ENCODE results near the gene GPR146. TPM values are rescaled to one million over a fixed set of nuclear protein-coding genes. Genes with fewer than 3 reads are reported as not detected.

Gene GPR146
- total and polyA plus RNA-seq, 2 donors (not counting 1 experiment from before 2014, with no cell fraction given), result 2.2 to 3.3 TPM

GRCh38 chr7:1059200-1060091, 15.1 kb downstream of the GPR146 start:
- no peak overlapping the region for H3K9ac ChIP-seq (ENCODE audit: insufficient read depth, low read length)
- H3K4me2 ChIP-seq (ENCODE audit: extremely low read depth, insufficient read depth, low read length), result peak overlapping the region; percentile 44
- H4K20me1 ChIP-seq (ENCODE audit: control insufficient read depth, extremely low read depth, insufficient read depth, low read length), result no peaks in the 10 kb centered on the region

GRCh38 chr7:1060315-1061072, 16.1 kb downstream of the GPR146 start:
- H3K9me3 ChIP-seq (ENCODE audit: control insufficient read depth, insufficient read depth, low read depth, low read length), result no peaks in the 10 kb centered on the region
- H3K36me3 ChIP-seq (ENCODE audit: control insufficient read depth, insufficient read depth, low read length), result peaks cover 1% of the 10 kb centered on the region
- TF ChIP-seq EZH2 (IDR thresholded peaks at IDR 0.05; ENCODE audit: low read length, missing control alignments) (no peak), CTCF (conservative IDR thresholded peaks at IDR 0.05 in 1 of 2, IDR thresholded peaks at IDR 0.05 in 1 of 2; ENCODE audit: low read depth in 1 of 2, low read length in 2 of 2) (no peak)
- no peak overlapping the region for H3K27ac ChIP-seq (ENCODE audit: insufficient read depth, low read length)
- no peaks in the 10 kb centered on the region for H3K27me3 ChIP-seq (ENCODE audit: control insufficient read depth, insufficient read depth, low read length)
- no peak overlapping the region for H3K9ac ChIP-seq (ENCODE audit: insufficient read depth, low read length)
- no peaks in the 10 kb centered on the region for H3K79me2 ChIP-seq (ENCODE audit: control insufficient read depth, insufficient read depth, low read length)
- no peaks in the 10 kb centered on the region for H4K20me1 ChIP-seq (ENCODE audit: control insufficient read depth, extremely low read depth, insufficient read depth, low read length)
- no peak overlapping the region for H3K4me2 ChIP-seq (ENCODE audit: extremely low read depth, insufficient read depth, low read length)
- H2AFZ ChIP-seq (ENCODE audit: low read length), result no peak overlapping the region
- no peak for DNase-seq (ENCODE audit: low read depth in 2 of 2)
- H3K4me1 ChIP-seq (ENCODE audit: control insufficient read depth, extremely low read depth, insufficient read depth, low read length), result no peaks in the 10 kb centered on the region
- no peak overlapping the region for H3K4me3 ChIP-seq (replicated peaks in 1 of 4; ENCODE audit: control extremely low read depth in 1 of 4, insufficient read depth in 1 of 4, low read depth in 3 of 4, low read length in 4 of 4)

More at GRCh38 chr7:1059200-1060091, 15.1 kb downstream of the GPR146 start:
- peak in 1 of 2 donors; percentile 24 for DNase-seq (ENCODE audit: low read depth in 2 of 2)
- Histone ChIP-seq H3K79me2 (ENCODE audit: control insufficient read depth, insufficient read depth, low read length) (no peaks in the 10 kb centered on the region), H3K4me1 (ENCODE audit: control insufficient read depth, extremely low read depth, insufficient read depth, low read length) (no peaks in the 10 kb centered on the region), H3K36me3 (ENCODE audit: control insufficient read depth, insufficient read depth, low read length) (peaks cover 1% of the 10 kb centered on the region), H3K27me3 (ENCODE audit: control insufficient read depth, insufficient read depth, low read length) (no peaks in the 10 kb centered on the region), H3K27ac (ENCODE audit: insufficient read depth, low read length) (no peak overlapping the region), H3K4me3 (replicated peaks in 1 of 4; ENCODE audit: control extremely low read depth in 1 of 4, insufficient read depth in 1 of 4, low read depth in 3 of 4, low read length in 4 of 4) (no peak overlapping the region), H2AFZ (ENCODE audit: low read length) (no peak overlapping the region), H3K9me3 (ENCODE audit: control insufficient read depth, insufficient read depth, low read depth, low read length) (no peaks in the 10 kb centered on the region)
- no peak for TF ChIP-seq EZH2 (IDR thresholded peaks at IDR 0.05; ENCODE audit: low read length, missing control alignments)
- TF ChIP-seq CTCF (conservative IDR thresholded peaks at IDR 0.05 in 1 of 2, IDR thresholded peaks at IDR 0.05 in 1 of 2; ENCODE audit: low read depth in 1 of 2, low read length in 2 of 2), result no peak

- TF ChIP-seq EZH2 (IDR thresholded peaks at IDR 0.05; ENCODE audit: low read length, missing control alignments) (no peak), CTCF (conservative IDR thresholded peaks at IDR 0.05 in 1 of 2, IDR thresholded peaks at IDR 0.05 in 1 of 2; ENCODE audit: low read depth in 1 of 2, low read length in 2 of 2) (no peak)
- Histone ChIP-seq H3K27ac (ENCODE audit: insufficient read depth, low read length) (no peak overlapping the region), H2AFZ (ENCODE audit: low read length) (no peak overlapping the region), H3K4me3 (replicated peaks in 1 of 4; ENCODE audit: control extremely low read depth in 1 of 4, insufficient read depth in 1 of 4, low read depth in 3 of 4, low read length in 4 of 4) (no peak overlapping the region), H3K4me1 (ENCODE audit: control insufficient read depth, extremely low read depth, insufficient read depth, low read length) (no peaks in the 10 kb centered on the region), H3K9me3 (ENCODE audit: control insufficient read depth, insufficient read depth, low read depth, low read length) (no peaks in the 10 kb centered on the region), H3K36me3 (ENCODE audit: control insufficient read depth, insufficient read depth, low read length) (peaks cover 1% of the 10 kb centered on the region), H4K20me1 (ENCODE audit: control insufficient read depth, extremely low read depth, insufficient read depth, low read length) (no peaks in the 10 kb centered on the region), H3K27me3 (ENCODE audit: control insufficient read depth, insufficient read depth, low read length) (no peaks in the 10 kb centered on the region), H3K9ac (ENCODE audit: insufficient read depth, low read length) (no peak overlapping the region), H3K79me2 (ENCODE audit: control insufficient read depth, insufficient read depth, low read length) (no peaks in the 10 kb centered on the region), H3K4me2 (ENCODE audit: extremely low read depth, insufficient read depth, low read length) (no peak overlapping the region)
- DNase-seq (ENCODE audit: low read depth in 2 of 2), result no peak
Observed at GRCh38 chr7:1061180-1061579, 16.8 kb downstream of the GPR146 start.
